GM12878 (cell line): ENCODE measurements around the gene SHISA7. TPM values are rescaled to one million over a fixed set of nuclear protein-coding genes. Genes with fewer than 3 reads are reported as not detected.

Experiments used
- ATAC-seq: fragments of 200-7000 bp; cut with Tn5 transposase; 3 replicates; pipeline ENCODE4 v1.9.1; 2020; ENCODE audit warnings: mild to moderate bottlenecking, moderate library complexity
- BruUV-seq: library from RNA; stranded (reverse); fragments of 400-500 nt; replicated peaks from 2 replicates; lab custom pipeline; 2021; lab: Mats Ljungman, UMichigan
- CTCF ChIA-PET: fragments of 300-600 bp; sonication (Branson Sonifier 250); formaldehyde crosslinking; extraction: SDS; loops from one replicate; lab custom pipeline; 2021; ENCODE audit warnings: inconsistent platforms; lab: Yijun Ruan, JAX
- POLR2A ChIA-PET: fragments of 350-600 bp; formaldehyde crosslinking; extraction: SDS; loops from one replicate; lab custom pipeline; 2021; ENCODE audit warnings: inconsistent platforms; lab: Charles Lee
- RAD21 ChIA-PET: fragments of 300-600 bp; sonication (Branson Sonifier 250); formaldehyde crosslinking; loops from one replicate; lab custom pipeline; 2023; ENCODE audit warnings: antibody characterized with exemption; ENCODE audit not compliant: unreplicated experiment; lab: Charles Lee
- SMC1A ChIA-PET: fragments of 300-600 bp; sonication (Branson Sonifier 250); formaldehyde crosslinking; loops from one replicate; lab custom pipeline; 2023; ENCODE audit not compliant: unreplicated experiment, uncharacterized antibody; lab: Charles Lee
- DNase-seq: peaks from one replicate; pipeline ENCODE4 v3.0.0-alpha.2; 2011; ENCODE audit warnings: low read depth, low spot score
- FAIRE-seq: peaks from 3 replicates; lab custom pipeline; 2011; peaks lifted over from hg19 to GRCh38; lab: Jason Lieb, UNC
- H2AFZ ChIP-seq: 2 replicates; pipeline ENCODE4 v1.6.0; 2011; ENCODE audit warnings: low read depth, low read length, control low read depth; ENCODE audit not compliant: control insufficient read depth
- H3K27ac ChIP-seq: 2 replicates; pipeline ENCODE4 v1.5.1; 2011; ENCODE audit warnings: control low read depth; ENCODE audit not compliant: control insufficient read depth, insufficient read depth
- H3K27me3 ChIP-seq, 2 experiments: replicated peaks in 1 of 2; 2 replicates each; pipeline versions ENCODE4 v1.6.0 to v1.6.1; 2011; ENCODE audit warnings: low read length in 1 of 2; ENCODE audit not compliant: control insufficient read depth in 2 of 2, insufficient read depth in 2 of 2
- H3K36me3 ChIP-seq, 2 experiments: 2 replicates each; pipeline ENCODE4 v1.5.1; 2011; ENCODE audit warnings: low read length in 1 of 2; ENCODE audit not compliant: control insufficient read depth in 2 of 2, insufficient read depth in 2 of 2
- H3K4me1 ChIP-seq: 2 replicates; pipeline ENCODE4 v1.6.1; 2011; ENCODE audit warnings: mild to moderate bottlenecking, low read length, moderate library complexity, mixed read lengths; ENCODE audit not compliant: control insufficient read depth, insufficient read depth
- H3K4me2 ChIP-seq: 2 replicates; pipeline ENCODE4 v1.6.0; 2011; ENCODE audit warnings: control low read depth; ENCODE audit not compliant: control insufficient read depth, insufficient read depth
- H3K4me3 ChIP-seq: fragments of 200-600 bp; sonication (generic); 2 replicates; pipeline ENCODE4 v1.5.1; 2016
- H3K79me2 ChIP-seq: 2 replicates; pipeline ENCODE4 v1.6.0; 2011; ENCODE audit warnings: low read length; ENCODE audit not compliant: control insufficient read depth, insufficient read depth
- H3K9ac ChIP-seq: 2 replicates; pipeline ENCODE4 v1.8.0; 2011; ENCODE audit warnings: low read length, control low read depth, mixed read lengths; ENCODE audit not compliant: control insufficient read depth, insufficient read depth
- H3K9me3 ChIP-seq: replicated peaks from 3 replicates; pipeline ENCODE4 v1.5.1; 2011; ENCODE audit warnings: mild to moderate bottlenecking, low read length; ENCODE audit not compliant: control insufficient read depth, insufficient read depth
- H4K20me1 ChIP-seq: 2 replicates; pipeline ENCODE4 v1.6.0; 2011; ENCODE audit not compliant: control insufficient read depth, insufficient read depth
- BACH1 ChIP-seq: fragments of 450-650 bp; IDR thresholded peaks from 2 replicates; pipeline ENCODE4 v1.6.1; 2017; ENCODE audit warnings: mild to moderate bottlenecking, borderline replicate concordance
- CREB1 ChIP-seq: IDR thresholded peaks from 2 replicates; pipeline ENCODE4 v1.6.1; 2012; ENCODE audit warnings: low read depth, mild to moderate bottlenecking, inconsistent platforms
- CREM ChIP-seq: IDR thresholded peaks from 2 replicates; pipeline ENCODE4 v1.6.1; 2014; ENCODE audit warnings: antibody characterized with exemption, low read depth
- KDM1A ChIP-seq: fragments of 200-600 bp; sonication (generic); IDR thresholded peaks from 2 replicates; pipeline ENCODE4 v1.6.1; 2016; ENCODE audit warnings: borderline replicate concordance
- NFXL1 ChIP-seq: fragments of 450-650 bp; IDR thresholded peaks from 2 replicates; pipeline ENCODE4 v1.6.1; 2017; ENCODE audit warnings: antibody characterized with exemption, mild to moderate bottlenecking, borderline replicate concordance
- POLR2AphosphoS2 ChIP-seq: IDR thresholded peaks from 2 replicates; pipeline ENCODE4 v1.6.1; 2011; ENCODE audit warnings: low read depth, mild to moderate bottlenecking, low read length, improper control_type of control experiment, moderate library complexity
- RAD51 ChIP-seq: fragments of 450-650 bp; IDR thresholded peaks from 2 replicates; pipeline ENCODE4 v1.6.1; 2016; ENCODE audit warnings: moderate library complexity, mild to moderate bottlenecking, inconsistent platforms
- SMAD1 ChIP-seq: fragments of 450-650 bp; IDR thresholded peaks from 2 replicates; pipeline ENCODE4 v1.6.1; 2018; ENCODE audit warnings: mild to moderate bottlenecking, low read depth; ENCODE audit not compliant: partially characterized antibody
- STAT1 ChIP-seq: fragments of 450-650 bp; conservative IDR thresholded peaks from 2 replicates; pipeline ENCODE4 v1.6.1; 2014; ENCODE audit warnings: antibody characterized with exemption, mild to moderate bottlenecking
- TCF12 ChIP-seq: IDR thresholded peaks from 2 replicates; pipeline ENCODE4 v1.6.1; 2011; ENCODE audit warnings: low read depth, mild to moderate bottlenecking, low read length
- TCF7 ChIP-seq: IDR thresholded peaks from 2 replicates; pipeline ENCODE4 v1.6.1; 2014; ENCODE audit warnings: antibody characterized with exemption, borderline replicate concordance
- ZNF622 ChIP-seq: fragments of 450-650 bp; IDR thresholded peaks from 2 replicates; pipeline ENCODE4 v1.6.1; 2017; ENCODE audit warnings: mild to moderate bottlenecking, inconsistent platforms
- WGBS: methylation state at CpG from one replicate; pipeline ENCODE4 v1.1.6; 2016; ENCODE audit warnings: low lambda C conversion rate; ENCODE audit not compliant: insufficient replicate concordance, insufficient coverage; ENCODE audit errors: missing lambda C conversion rate; 5-methylcytosine and 5-hydroxymethylcytosine counted together
- in situ Hi-C: fragments of 300-500 bp; cut with MboI; formaldehyde crosslinking; loops from 9 replicates; pipeline ENCODE4 v1.14.3; 2018; ENCODE audit warnings: mixed read lengths
- intact Hi-C: fragments of 100-400 bp; cut with micrococcal nuclease; formaldehyde crosslinking; loops from one replicate; pipeline ENCODE4 v1.14.2; 2022; ENCODE audit not compliant: unreplicated experiment
- polyA plus RNA-seq, 11 experiments: library from polyadenylated mRNA; depleted of rRNA in 4 of 11; unstranded in 6 of 11; stranded (reverse) in 5 of 11; fragments of >200 nt; fragmentation: Nextera tagmentation in 4 of 11; fragmentation: Illumina TruSeq in 1 of 11; extraction: Ambion mirVana in 4 of 11; extraction: Trizol in 1 of 11; gene quantifications; 1 replicate in 1 of 11; 2 replicates in 10 of 11; pipeline versions ENCODE4 v1.2.1 to v1.2.3, GENCODE V29; 2011 to 2016; ENCODE audit warnings: inconsistent platforms in 2 of 11, missing spikeins in 2 of 11, low read depth in 1 of 11
- total RNA-seq, 4 experiments: library from RNA; depleted of rRNA in 3 of 4; stranded (reverse); fragments of >200 nt in 3 of 4; fragmentation: Illumina TruSeq in 1 of 4; extraction: Trizol in 1 of 4; gene quantifications; 2 replicates each; pipeline versions ENCODE4 v1.2.1 to v1.2.3, GENCODE V29; 2013 to 2021
- TF ChIP-seq, protein P1 (sequence below): IDR thresholded peaks from 2 replicates; pipeline ENCODE4 v1.6.1; 2012; ENCODE audit warnings: low read depth, low read length, improper control_type of control experiment
- TF ChIP-seq, protein P2 (sequence below): IDR thresholded peaks from 2 replicates; pipeline ENCODE4 v1.6.1; 2012; ENCODE audit warnings: low read length, inconsistent platforms
- TF ChIP-seq, protein P3 (sequence below): fragments of 450-650 bp; IDR thresholded peaks from 2 replicates; pipeline ENCODE4 v1.6.1; 2016; ENCODE audit warnings: mild to moderate bottlenecking
- TF ChIP-seq, protein P4 (sequence below): fragments of 450-650 bp; IDR thresholded peaks from 2 replicates; pipeline ENCODE4 v1.6.1; 2017; ENCODE audit warnings: antibody characterized with exemption, mild to moderate bottlenecking, moderate library complexity
- TF ChIP-seq, protein P5 (sequence below): fragments of 450-650 bp; IDR thresholded peaks from 2 replicates; pipeline ENCODE4 v1.6.1; 2014; ENCODE audit warnings: mild to moderate bottlenecking

The SHISA7 gene
- total and polyA plus RNA-seq, 10 of the 15 experiments (the other 5 are each of a cell fraction or from before 2014, with no cell fraction given), result 0.03 TPM; not detected in 9

DNA sequence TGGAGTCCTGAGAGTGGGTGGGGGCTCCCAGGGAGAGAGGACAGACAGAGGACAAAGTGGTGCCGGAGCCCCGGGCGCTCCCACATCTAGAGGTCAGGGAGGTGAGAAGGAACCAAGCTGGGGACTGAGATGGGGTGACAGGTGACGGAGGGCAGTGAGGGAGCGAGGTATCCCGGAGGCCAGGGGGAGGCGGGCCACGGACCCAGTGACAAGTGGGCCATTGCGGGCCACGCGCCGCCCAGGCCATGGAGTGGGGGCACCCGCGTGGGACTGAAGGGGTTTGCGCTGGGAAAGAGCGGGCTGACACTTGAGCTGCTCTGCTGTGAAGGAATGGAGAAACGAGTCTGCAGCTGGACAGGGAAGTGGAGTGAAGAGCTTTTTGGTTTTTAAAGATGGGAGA lies 35.9 kb upstream of the SHISA7 start:
- no peak overlapping the region for H3K9ac ChIP-seq
- no peak overlapping the region for H3K4me2 ChIP-seq
- H3K4me3 ChIP-seq, result no peak overlapping the region
- ATAC-seq, result no peak
- in situ Hi-C loops (no loop called here), intact Hi-C loops (no loop called here)
- H3K9me3 ChIP-seq, result no peaks in the 10 kb centered on the region
- no peak for DNase-seq
- peaks cover 23% of the 10 kb centered on the region for H3K4me1 ChIP-seq
- no peak overlapping the region for H2AFZ ChIP-seq
- H3K79me2 ChIP-seq, result peaks cover 6% of the 10 kb centered on the region
- WGBS, result 90% methylated on average over 17 of the region's 17 CpGs
- POLR2A ChIA-PET, result no interaction called here
- H3K27ac ChIP-seq, result no peak overlapping the region
- RAD21 ChIA-PET, result interaction anchor here (0.6 to 1.0 kb wide), 2 partner anchors 17 to 25 kb away, joined by 3 to 4 read pairs; no protein-coding TSS in a partner anchor
- BruUV-seq, result no TSS peak
- H4K20me1 ChIP-seq, result no peaks in the 10 kb centered on the region
- FAIRE-seq, result no peak
- CTCF ChIA-PET, result interaction anchor here (1.1 to 3.7 kb wide), 2 partner anchors 12 to 26 kb away, joined by 4 to 26 read pairs; no protein-coding TSS in a partner anchor
- peaks cover 0 to 9% of the 10 kb centered on the region in 2 experiments; a peak in 2 of 4 replicates for H3K36me3 ChIP-seq
- H3K27me3 ChIP-seq, result no peaks in the 10 kb centered on the region
- SMC1A ChIA-PET, result no interaction called here
- TF ChIP-seq TCF7, result no peak
- no peak for TF ChIP-seq NFXL1
- TF ChIP-seq, protein P1, sequence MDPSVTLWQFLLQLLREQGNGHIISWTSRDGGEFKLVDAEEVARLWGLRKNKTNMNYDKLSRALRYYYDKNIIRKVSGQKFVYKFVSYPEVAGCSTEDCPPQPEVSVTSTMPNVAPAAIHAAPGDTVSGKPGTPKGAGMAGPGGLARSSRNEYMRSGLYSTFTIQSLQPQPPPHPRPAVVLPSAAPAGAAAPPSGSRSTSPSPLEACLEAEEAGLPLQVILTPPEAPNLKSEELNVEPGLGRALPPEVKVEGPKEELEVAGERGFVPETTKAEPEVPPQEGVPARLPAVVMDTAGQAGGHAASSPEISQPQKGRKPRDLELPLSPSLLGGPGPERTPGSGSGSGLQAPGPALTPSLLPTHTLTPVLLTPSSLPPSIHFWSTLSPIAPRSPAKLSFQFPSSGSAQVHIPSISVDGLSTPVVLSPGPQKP, result no peak
- TF ChIP-seq TCF12, result no peak
- no peak for TF ChIP-seq RAD51
- TF ChIP-seq, protein P2, sequence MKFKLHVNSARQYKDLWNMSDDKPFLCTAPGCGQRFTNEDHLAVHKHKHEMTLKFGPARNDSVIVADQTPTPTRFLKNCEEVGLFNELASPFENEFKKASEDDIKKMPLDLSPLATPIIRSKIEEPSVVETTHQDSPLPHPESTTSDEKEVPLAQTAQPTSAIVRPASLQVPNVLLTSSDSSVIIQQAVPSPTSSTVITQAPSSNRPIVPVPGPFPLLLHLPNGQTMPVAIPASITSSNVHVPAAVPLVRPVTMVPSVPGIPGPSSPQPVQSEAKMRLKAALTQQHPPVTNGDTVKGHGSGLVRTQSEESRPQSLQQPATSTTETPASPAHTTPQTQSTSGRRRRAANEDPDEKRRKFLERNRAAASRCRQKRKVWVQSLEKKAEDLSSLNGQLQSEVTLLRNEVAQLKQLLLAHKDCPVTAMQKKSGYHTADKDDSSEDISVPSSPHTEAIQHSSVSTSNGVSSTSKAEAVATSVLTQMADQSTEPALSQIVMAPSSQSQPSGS, result no peak
- TF ChIP-seq, protein P3, sequence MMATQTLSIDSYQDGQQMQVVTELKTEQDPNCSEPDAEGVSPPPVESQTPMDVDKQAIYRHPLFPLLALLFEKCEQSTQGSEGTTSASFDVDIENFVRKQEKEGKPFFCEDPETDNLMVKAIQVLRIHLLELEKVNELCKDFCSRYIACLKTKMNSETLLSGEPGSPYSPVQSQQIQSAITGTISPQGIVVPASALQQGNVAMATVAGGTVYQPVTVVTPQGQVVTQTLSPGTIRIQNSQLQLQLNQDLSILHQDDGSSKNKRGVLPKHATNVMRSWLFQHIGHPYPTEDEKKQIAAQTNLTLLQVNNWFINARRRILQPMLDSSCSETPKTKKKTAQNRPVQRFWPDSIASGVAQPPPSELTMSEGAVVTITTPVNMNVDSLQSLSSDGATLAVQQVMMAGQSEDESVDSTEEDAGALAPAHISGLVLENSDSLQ, result no peak
- TF ChIP-seq BACH1, result no peak
- TF ChIP-seq, protein P4, sequence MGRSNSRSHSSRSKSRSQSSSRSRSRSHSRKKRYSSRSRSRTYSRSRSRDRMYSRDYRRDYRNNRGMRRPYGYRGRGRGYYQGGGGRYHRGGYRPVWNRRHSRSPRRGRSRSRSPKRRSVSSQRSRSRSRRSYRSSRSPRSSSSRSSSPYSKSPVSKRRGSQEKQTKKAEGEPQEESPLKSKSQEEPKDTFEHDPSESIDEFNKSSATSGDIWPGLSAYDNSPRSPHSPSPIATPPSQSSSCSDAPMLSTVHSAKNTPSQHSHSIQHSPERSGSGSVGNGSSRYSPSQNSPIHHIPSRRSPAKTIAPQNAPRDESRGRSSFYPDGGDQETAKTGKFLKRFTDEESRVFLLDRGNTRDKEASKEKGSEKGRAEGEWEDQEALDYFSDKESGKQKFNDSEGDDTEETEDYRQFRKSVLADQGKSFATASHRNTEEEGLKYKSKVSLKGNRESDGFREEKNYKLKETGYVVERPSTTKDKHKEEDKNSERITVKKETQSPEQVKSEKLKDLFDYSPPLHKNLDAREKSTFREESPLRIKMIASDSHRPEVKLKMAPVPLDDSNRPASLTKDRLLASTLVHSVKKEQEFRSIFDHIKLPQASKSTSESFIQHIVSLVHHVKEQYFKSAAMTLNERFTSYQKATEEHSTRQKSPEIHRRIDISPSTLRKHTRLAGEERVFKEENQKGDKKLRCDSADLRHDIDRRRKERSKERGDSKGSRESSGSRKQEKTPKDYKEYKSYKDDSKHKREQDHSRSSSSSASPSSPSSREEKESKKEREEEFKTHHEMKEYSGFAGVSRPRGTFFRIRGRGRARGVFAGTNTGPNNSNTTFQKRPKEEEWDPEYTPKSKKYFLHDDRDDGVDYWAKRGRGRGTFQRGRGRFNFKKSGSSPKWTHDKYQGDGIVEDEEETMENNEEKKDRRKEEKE, result no peak
- no peak for TF ChIP-seq CREM
- no peak for TF ChIP-seq ZNF622
- TF ChIP-seq, protein P5, sequence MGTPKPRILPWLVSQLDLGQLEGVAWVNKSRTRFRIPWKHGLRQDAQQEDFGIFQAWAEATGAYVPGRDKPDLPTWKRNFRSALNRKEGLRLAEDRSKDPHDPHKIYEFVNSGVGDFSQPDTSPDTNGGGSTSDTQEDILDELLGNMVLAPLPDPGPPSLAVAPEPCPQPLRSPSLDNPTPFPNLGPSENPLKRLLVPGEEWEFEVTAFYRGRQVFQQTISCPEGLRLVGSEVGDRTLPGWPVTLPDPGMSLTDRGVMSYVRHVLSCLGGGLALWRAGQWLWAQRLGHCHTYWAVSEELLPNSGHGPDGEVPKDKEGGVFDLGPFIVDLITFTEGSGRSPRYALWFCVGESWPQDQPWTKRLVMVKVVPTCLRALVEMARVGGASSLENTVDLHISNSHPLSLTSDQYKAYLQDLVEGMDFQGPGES, result no peak
- TF ChIP-seq POLR2AphosphoS2, result no peak
- no peak for TF ChIP-seq STAT1
- TF ChIP-seq KDM1A, result no peak
- no peak for TF ChIP-seq CREB1
- no peak for TF ChIP-seq SMAD1
